Erythroblast (primary cell): ENCODE measurements around the gene KIF1A.

ENCODE experiments used
- DNase-seq, 2 experiments: peaks; one replicate each; lab custom pipeline; 2025; lab: John Stamatoyannopoulos, UW
- GATA1 ChIP-seq: IDR thresholded peaks from 2 replicates; pipeline ENCODE4 v1.6.1; 2011; ENCODE audit warnings: low read depth, mild to moderate bottlenecking, control low read depth, low read length, moderate library complexity
- POLR2A ChIP-seq: IDR thresholded peaks from 2 replicates; pipeline ENCODE4 v1.6.1; 2011; ENCODE audit warnings: mild to moderate bottlenecking, low read length

The KIF1A gene

GRCh38 chr2:240722796-240723735 is 97.0 kb downstream of the KIF1A start:
- no peak for TF ChIP-seq GATA1
- TF ChIP-seq POLR2A = no peak
- no peak for DNase-seq

- DNase-seq = no peak
- TF ChIP-seq POLR2A = no peak
- no peak for TF ChIP-seq GATA1
Observed at GRCh38 chr2:240722376-240722775, 97.6 kb downstream of the KIF1A start.

GRCh38 chr2:240721596-240722180 is 98.3 kb downstream of the KIF1A start:
- no peak for DNase-seq
- TF ChIP-seq POLR2A = no peak
- no peak for TF ChIP-seq GATA1

GRCh38 chr2:240720686-240721595 is 99.1 kb downstream of the KIF1A start:
- TF ChIP-seq GATA1 (no peak), POLR2A (no peak)
- no peak for DNase-seq

GRCh38 chr2:240719676-240720545 is 100.1 kb downstream of the KIF1A start:
- TF ChIP-seq GATA1 (no peak), POLR2A (no peak)
- no peak for DNase-seq

GRCh38 chr2:240718896-240719490 is 101.0 kb downstream of the KIF1A start:
- no peak for DNase-seq
- TF ChIP-seq POLR2A = no peak

GRCh38 chr2:240717681-240718581 is 102.1 kb downstream of the KIF1A start:
- TF ChIP-seq GATA1 (no peak), POLR2A (no peak)
- DNase-seq = no peak

GRCh38 chr2:240717181-240717641 is 102.8 kb downstream of the KIF1A start:
- no peak for DNase-seq
- no peak for TF ChIP-seq GATA1
- TF ChIP-seq POLR2A = no peak

GRCh38 chr2:240716130-240716798 is 103.8 kb downstream of the KIF1A start:
- no peak for DNase-seq
- TF ChIP-seq GATA1 (no peak), POLR2A (no peak)

GRCh38 chr2:240714747-240715725 is 105.0 kb downstream of the KIF1A start:
- no peak for DNase-seq
- TF ChIP-seq GATA1 (no peak), POLR2A (no peak)
